ENCODE data around the gene FHOD3.

DNA sequence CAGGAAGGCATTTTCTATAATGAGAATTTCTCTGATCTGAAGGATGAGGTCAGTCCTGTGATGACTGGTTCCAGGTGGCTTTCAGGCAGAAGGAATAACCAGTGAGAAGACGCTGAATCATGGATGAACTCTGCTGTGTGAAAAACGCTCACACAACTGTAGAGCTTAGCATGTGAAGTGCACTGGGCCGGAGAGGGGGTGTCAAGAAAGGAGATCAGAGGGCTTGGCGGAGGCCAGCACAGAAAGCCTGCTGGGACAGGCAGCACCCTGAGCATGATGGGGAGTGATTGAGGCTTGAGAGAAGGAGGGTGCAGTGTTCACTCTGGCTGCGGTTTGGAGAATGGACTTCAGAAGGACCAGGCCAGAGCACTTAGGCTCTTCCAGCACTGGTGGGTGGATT is 294.8 kb downstream of the FHOD3 start:
- TF ChIP-seq, protein P1, sequence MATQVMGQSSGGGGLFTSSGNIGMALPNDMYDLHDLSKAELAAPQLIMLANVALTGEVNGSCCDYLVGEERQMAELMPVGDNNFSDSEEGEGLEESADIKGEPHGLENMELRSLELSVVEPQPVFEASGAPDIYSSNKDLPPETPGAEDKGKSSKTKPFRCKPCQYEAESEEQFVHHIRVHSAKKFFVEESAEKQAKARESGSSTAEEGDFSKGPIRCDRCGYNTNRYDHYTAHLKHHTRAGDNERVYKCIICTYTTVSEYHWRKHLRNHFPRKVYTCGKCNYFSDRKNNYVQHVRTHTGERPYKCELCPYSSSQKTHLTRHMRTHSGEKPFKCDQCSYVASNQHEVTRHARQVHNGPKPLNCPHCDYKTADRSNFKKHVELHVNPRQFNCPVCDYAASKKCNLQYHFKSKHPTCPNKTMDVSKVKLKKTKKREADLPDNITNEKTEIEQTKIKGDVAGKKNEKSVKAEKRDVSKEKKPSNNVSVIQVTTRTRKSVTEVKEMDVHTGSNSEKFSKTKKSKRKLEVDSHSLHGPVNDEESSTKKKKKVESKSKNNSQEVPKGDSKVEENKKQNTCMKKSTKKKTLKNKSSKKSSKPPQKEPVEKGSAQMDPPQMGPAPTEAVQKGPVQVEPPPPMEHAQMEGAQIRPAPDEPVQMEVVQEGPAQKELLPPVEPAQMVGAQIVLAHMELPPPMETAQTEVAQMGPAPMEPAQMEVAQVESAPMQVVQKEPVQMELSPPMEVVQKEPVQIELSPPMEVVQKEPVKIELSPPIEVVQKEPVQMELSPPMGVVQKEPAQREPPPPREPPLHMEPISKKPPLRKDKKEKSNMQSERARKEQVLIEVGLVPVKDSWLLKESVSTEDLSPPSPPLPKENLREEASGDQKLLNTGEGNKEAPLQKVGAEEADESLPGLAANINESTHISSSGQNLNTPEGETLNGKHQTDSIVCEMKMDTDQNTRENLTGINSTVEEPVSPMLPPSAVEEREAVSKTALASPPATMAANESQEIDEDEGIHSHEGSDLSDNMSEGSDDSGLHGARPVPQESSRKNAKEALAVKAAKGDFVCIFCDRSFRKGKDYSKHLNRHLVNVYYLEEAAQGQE (IDR thresholded peaks at IDR 0.05; ENCODE audit: insufficient read depth in 1 of 2, low read depth in 2 of 2, low read length in 2 of 2), result no peak
- TF ChIP-seq POLR2AphosphoS5 (IDR thresholded peaks at IDR 0.05; ENCODE audit: low read depth, low read length) (no peak), SIN3A (IDR thresholded peaks at IDR 0.05; ENCODE audit: borderline replicate concordance, insufficient read depth, low read length) (no peak)

All from PFSK-1 (cell line).